Fibroblast of skin of abdomen (primary cell): ENCODE results near the gene JPH3.

Experiments used
- DNase-seq: peaks from one replicate; pipeline ENCODE4 v3.0.0-alpha.2; 2013

The JPH3 gene

DNA sequence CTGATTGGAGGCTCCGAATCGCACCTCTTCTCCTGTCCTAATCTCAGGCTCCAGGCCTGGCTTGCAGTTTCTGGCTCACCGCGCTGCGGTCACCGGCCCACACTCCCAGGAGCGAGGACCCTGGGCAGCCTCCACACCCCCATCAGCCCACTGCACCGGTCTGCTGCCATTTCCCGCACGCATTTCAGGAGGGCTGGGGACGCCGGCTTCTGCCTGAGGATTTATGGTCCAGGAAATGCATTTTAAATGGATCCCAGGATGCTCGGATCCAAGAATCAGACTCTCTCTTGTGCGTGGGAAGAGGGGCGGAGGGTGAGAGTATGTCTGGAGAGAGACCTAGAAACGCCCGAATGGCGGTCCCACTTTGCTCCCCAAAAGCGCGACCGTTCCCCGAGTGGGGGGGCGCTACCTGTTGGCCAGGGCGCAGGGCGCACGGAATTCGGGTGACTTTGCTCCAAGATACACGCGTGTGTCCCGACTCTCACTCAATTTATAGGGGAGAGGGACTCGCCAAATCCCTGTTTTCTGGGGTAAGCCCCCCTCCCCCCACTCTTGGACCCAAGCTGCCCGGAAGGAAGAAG is 817 bp upstream of the JPH3 start:
- DNase-seq: no peak

DNA sequence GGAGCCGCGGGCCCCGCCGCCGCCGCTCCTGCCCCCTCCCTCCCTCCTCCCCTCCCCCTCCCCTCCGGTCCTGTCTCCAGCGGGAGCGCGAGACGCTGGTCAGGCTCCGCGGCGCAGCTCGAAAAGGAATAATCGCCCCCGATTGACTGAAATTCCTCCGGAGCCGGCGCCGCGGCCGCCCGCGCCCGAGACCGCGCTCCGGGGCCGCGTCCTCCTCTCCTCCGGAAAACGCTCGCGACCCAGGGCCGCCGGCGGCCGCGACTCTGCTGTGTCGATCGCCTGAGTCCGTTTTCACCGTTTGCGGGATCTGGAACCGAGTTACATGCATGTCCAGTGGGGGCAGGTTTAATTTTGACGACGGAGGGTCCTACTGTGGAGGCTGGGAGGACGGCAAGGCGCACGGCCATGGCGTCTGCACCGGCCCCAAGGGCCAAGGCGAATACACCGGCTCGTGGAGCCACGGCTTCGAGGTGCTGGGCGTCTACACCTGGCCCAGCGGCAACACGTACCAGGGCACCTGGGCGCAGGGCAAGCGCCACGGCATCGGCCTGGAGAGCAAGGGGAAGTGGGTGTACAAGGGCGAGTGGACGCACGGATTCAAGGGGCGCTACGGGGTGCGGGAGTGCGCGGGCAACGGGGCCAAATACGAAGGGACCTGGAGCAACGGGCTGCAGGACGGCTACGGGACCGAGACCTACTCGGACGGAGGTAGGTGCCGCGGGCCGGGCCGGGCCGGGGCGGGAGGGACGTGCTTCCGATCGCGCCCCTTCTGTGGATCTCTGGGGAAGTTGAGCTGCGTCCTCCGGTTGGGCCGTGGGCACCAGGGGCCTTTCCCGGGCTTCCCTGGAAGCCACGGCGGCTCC is 744 bp downstream of the JPH3 start:
- no peak for DNase-seq

DNA sequence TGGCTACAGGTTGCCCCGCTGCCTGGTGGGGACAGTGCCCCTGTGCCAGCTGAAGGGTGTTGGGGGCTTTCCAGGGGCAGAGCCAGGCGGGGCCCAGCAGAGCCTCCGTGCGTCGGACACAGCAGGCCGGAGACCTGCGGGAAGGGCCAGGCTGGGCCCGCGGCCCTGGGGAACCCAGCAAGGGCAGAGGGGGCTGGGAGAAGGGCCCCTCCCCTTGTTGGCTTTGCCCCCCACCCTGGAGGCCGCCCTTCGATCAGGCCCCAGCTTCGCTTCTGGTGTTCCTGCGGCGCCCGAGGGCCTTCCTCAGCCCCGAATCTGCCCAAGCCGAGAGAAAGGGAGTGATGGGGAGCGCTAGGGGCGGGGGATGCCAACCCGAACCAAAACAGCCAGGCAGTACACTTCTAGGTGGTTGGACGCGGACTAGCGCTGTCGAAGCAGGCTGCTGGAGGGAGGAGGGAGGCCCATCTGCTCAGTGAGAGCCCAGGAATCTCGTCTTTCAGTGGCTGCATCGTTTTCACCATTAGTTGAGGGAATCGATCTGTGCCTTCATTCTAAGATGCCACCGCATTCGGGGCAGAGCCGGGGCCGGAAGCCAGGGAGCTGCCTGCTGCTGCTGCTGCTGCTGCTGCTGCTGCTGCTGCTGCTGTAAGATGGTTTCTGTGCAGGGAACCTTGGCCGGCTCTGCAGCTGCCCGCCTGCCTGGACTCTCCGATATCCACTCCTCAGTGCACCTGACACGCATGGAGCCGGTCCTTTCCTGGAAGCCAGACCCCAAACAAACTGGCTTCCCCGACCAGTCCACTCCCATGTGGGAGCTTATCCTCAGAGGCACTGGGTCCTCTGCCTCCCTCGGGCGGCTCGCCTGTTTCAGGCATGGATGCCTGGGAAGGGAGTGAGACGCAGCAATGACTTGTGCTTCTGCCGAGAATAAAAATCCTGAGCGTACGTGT is 1.7 kb downstream of the JPH3 start:
- DNase-seq: no peak

DNA sequence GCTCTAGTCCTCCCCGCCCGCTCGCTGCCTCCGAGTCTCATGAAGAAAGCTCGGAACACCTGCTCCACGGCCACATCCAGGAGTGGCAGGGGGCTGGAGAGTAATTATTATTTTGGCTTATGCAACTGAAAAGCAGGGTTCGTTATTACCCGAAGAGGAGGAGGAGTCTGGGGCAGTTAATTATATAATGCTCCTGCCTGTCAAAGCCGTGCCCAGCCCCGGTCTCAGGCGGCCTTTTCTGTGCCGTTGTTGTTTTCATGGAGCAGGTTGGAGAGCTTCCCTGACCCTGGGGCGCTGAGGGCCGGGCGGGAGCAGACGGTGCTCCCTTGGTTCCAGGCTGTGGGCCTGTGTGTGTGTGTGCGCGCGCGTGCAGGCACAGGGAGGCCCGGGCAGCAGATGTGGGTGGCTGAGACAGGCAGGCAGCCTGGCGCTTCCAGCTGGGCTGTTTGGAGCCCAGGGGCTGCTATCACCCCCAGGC is 2.4 kb downstream of the JPH3 start:
- DNase-seq: no peak

DNA sequence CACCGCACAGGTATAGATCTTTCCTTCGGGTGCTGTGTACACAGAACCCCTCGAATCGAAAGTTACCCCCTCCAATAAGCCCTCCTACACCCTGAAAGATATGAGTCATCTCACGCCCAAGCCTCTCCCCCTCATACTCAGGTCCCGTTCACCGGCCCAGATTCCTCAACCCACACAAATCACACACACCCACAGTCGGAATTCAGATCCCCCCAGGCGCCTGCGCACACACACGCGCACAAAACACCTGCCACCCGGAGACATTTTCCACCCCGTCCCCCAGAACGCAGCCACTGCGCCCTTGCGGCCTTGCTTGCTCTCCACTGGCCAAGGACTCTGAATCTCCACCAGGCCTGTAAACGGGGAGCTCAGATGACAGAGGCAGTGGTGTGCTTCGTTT is 4.9 kb downstream of the JPH3 start:
- no peak for DNase-seq

DNA sequence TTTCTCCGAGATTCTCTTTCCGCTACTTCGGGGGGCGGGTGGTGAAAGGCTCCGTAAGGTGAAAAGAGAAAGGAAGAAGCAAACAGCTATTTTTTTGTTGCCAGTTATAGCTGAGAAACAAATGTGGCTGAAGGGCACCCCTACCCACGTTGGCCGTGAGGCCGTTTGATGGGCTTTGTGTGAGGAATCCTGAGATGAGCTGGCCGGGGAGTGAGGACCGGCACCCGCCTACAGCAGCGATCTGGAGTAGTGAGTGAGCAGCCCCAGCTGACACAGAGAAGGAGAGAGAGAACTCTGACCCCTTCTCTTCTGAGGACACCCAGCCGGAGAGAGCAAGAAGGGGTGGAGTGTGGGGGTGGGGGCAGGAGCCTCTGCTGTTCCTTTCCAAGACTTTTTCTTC is 5.6 kb downstream of the JPH3 start:
- DNase-seq: no peak

DNA sequence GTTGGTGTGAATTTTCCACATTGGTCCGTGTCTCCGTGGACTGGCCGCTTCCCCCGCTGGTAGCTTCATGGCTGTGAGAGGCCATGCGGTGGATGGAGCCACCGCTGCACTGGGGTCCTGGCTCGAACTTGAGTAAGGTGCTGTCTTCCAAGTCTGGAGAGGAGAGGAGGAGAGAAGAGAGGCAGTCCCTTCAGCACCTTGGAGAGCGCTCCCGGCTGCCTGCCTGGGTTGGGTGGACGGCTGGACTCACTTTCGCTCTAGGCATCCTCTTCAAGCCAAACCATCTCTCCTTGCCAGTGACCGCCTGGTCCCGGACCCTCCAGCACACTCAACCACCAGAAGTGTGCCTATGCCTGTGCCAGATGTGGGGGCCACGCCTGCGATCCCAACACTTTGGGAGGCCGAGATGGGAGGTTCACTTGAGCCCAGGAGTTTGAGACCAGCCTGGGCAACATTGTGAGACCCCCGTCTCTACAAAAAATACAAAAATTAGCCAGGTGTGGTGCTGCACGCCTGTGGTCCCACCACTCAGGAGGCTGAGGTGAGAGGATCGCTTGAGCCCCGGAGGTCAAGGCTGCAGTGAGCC is 6.2 kb downstream of the JPH3 start:
- DNase-seq: peak; percentile 54

DNA sequence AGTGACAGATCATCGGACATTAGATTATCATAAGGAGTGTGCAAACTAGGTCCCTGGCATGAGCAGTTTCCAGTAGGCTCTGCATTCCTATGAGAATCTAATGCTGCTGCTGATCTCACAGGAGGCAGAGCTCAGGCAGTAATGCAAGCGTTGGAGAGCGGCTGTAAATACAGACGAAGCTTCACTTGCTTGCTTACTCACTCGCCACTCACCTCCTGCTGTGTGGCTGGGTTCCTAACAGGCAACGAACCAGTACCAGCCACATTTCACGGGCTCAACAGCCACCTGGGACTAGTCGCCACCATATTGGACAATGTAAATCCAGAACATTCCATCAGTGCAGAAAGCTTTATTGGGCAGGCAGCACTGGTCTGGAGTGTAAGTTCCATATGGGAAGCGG is 7.7 kb downstream of the JPH3 start:
- DNase-seq: no peak

DNA sequence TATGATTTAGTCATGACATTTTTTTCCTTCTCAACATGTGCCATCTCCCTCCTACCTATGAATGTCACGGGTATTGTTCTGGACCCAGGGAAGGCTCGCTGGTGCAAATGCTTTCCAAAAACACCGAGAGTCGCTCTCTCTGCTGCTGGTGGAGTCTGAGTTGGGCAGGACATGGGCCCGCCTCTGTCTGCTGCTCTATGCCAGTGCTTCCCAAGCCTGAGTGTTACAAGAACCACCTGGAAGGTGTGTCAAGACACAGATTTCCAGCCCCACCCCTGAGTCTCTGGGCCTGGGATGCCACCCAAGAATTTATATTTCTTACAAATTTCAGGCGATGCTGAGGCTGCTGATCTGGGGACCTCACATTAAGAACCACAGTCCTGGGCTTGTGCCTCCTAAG is 9.1 kb downstream of the JPH3 start:
- DNase-seq: no peak

DNA sequence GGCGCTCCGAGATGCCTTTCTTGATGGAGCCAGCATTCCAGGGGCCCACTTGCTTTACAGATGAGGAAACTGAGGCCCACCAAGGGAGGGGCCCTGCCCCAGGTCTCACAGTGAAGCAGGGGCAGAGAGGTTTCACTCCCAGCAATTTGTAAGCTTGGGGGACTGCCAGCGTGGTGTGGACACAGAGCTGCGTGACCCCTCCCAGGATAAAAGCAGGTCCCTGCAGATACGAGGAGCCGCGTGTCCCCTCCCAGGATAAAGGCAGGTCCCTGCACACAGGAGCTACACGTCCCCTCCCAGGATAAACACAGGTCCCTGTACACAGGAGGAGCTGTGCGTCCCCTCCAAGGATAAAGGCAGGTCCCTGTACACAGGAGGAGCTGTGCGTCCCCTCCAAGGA is 11.7 kb downstream of the JPH3 start:
- DNase-seq: no peak

DNA sequence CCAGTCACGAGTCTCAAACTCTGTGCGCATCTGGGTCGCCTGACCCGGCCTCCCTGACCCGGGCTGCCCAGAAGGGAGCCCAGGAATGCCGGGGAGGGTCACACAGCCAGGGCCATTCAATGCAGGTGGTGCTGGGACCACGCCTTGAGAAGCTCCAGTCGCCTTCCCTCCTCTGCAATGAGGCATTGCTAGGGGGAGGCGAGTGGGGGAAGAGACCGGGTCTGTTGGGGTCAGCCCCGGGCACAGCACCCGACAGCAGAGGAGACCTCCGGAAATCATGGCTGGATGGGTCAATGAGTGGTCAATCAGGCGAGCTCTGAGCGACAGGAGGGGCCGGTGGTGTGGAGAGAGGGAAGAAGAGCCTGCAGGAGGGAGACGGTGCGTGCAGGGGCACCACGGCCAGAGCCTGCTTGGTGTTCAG is 13.3 kb downstream of the JPH3 start:
- no peak for DNase-seq

DNA sequence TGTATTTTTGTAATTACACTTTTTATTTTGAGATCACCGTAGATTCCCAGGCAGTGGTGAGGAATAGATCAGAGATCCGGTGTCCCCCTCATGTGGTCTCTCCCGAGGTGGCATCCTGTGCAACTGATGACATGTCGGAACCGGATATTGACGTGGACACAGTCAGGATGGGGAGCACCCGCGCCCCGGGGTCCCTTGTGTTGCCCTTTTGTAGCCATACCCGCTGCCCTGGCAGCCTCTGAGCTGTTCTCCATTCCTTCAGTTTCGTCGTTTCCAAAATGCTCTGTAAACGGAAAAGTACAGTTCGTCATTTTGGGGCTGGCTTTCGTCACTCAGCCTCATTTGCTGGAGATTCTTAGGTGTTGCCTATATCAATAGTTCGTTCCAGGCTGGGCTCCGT is 14.2 kb downstream of the JPH3 start:
- no peak for DNase-seq

DNA sequence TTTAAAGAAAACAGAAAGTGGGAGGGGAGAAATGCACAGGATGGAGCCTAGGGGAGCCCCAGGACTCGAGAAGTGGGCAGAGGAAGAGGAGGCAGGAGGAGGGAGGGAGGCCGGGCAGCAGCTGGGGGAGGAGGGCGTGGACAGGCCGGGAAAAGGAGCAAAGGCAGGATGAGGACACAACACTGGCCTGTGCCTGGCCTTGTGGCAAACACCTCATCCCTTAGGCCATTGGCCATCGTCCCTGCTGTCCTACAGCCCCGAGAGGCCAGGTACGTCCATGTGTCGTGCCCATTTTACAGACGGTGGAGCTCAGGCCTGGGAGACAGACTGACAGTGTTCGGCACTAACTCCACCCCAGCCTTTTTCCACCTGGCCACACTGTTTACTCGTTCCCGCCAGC is 15.9 kb downstream of the JPH3 start:
- no peak for DNase-seq

DNA sequence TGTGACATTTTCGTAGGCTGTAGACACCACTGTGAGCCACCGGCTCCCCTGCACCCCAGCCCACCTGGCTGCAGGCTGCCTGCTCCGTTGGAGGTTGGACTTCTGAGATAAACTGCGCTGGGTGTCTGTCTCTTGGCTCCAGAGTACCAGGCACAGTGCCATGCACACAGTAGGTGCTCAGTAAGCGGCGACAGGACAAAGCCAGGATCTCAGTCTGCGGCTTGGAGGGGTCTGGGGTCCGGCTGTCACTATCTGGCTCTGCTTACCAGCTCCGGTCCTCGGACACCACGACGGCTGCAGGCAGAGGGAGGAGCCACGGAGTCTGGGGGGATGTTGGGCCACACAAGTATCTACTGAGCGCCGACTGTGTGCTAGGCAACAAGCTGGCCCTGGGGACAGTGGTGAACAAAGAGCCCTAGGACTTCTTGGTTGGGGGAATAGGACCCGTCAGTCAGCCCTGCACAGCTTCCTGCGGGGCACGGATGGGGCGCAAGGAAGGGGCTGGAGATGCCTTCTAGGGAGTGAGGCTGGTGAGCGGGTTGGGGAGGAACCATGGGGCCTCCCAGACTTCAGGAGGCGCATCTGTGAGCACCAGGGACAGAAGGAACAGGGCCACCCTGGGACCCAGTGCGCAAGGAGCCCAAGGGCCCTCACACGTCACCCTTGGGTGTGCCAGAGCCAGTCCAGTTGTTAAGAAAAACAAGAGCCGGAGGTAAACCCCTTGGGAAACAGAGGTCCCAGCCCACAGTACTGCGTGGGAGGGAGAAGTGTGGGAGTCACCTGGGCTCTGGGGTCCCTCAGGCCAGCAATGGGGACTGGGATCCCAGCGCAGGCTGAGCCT is 17.3 kb downstream of the JPH3 start:
- DNase-seq: no peak

DNA sequence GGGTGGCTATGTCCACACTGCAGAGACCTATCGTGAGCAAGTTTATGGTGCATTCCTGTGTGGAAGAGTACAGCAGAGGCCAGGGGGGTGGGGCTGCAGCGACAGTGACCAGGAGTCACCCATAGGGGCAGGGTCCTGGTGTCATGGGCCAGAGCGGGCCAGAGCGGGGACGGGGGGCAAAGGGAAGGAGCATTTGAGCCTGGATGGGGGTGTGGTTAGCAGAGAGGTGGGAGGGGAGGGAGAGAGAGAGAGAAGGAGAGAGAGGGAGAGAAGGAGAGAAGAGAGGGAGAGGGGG is 17.8 kb downstream of the JPH3 start:
- DNase-seq: no peak

DNA sequence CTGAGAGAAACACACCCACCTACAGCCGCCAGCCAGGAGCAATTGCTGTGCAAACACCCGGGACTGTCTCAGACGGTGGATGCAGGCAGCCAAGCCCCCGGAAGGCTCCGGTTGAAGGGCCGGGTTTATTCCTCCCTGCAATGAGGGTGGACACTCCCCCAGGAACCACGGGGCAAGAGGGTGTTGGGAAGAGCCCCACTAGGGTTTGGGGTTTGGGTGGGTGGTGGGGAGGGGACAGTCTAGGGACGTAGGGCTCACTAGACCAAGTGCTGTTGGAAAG is 19.2 kb downstream of the JPH3 start:
- no peak for DNase-seq

DNA sequence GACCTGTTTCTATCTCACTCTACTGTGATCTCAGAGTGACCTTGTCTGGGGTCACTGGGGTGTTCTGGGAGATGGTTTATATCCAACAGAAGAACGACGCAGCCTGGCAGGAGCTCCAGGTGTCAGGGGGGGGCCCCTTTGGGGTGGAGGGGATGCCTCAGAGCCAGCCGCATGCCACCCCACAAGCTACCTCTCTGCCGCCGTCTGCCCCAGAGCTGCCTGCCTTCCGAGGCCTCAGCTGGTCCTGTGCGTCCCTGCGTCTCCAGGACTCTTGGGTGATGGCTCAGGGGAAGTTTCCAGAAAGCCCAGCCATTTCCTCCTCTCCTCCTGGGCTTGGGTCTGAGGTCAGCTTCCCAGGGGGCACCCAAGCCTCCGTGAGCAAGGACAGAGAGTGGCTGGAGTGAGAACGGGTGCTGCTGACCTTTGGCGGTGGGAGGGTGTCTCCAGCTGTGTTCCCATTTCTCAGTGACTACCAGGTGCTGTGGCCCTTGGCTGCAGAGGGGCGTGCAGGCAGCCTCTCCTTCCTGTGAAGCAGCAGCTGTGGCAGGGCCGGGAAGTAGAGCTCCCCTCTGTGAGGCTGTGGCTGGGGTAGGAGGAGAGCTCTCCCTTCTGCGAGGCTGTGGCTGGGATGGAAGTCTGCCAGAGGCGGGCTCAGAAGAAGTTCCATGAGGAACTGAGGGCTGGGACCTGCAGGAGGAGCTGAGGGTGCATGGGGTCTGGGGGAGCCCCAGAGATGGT is 19.8 kb downstream of the JPH3 start:
- DNase-seq: no peak

DNA sequence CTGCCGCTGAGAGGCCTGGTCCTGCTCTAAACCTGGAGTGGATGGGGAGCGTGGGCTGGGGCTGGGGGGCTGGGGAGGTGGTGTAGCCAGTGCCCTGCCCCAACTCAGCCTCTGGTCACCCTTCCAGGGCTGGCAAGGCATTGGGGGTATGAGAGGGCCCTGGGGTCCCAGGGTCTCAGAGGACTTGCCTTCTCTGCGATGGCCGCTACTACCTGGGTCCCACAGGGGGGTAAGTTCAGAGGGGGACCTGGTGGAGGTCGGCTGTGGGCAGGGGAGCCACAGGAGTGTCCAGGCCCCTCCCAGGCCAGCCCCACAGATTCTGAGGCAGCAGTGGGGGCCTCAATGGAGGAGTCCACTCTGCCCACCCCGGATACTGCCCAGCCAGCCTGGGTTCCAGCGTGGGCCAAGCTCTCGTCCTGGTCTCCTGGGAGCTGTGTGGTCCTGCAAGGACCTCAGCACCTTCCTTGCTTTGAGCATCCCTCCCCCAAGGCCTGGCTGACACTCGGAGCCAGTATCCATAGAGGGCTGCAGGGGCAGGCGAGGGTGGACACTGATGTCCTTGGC is 20.5 kb downstream of the JPH3 start:
- DNase-seq: no peak

DNA sequence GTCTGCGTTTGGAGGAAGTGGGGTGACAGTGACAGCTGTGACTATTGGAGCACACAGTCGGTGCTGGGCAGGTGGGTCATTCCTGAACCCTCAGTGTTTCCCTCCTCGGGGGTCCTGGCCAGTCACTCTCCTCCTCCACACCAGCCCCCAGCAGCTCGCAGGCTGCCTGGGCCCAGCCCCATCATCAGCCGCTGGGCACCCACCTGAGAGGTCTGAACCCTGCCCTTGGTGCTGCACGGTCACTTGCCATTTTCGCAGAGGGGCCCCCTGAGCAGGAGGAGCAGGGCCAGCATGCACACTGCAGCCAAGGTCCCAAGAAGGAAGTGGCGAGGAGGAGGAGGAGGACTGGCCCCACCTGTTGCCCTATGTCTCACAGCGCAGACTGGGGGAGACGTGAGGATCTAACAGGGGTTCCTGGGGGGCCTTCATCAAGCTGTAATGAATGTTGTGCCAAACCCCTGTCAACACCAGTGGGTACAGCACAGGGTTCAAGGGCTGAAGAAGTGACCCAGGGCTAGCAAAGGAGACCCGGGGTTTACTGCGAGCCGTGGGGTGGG is 23.0 kb downstream of the JPH3 start:
- no peak for DNase-seq

DNA sequence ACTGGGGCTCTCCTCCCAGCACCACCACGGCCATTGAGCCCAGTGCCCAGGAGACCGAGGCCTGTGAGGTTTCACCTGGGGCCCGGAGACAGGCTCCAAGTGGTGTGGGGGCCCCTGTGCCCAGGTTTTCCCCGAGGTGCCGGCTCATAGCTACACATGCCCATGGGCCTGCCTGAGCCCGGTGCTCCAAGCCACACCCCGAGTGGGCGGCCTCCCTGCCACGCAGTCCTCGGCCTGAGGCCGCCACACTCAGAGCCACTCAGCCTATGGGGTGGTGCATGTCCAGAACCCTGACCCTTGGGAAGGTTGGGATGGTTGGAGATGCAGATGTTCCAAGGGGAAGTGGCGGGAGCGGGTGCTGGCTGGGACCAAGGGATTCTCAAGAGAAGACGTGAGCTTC is 24.1 kb downstream of the JPH3 start:
- DNase-seq: no peak

DNA sequence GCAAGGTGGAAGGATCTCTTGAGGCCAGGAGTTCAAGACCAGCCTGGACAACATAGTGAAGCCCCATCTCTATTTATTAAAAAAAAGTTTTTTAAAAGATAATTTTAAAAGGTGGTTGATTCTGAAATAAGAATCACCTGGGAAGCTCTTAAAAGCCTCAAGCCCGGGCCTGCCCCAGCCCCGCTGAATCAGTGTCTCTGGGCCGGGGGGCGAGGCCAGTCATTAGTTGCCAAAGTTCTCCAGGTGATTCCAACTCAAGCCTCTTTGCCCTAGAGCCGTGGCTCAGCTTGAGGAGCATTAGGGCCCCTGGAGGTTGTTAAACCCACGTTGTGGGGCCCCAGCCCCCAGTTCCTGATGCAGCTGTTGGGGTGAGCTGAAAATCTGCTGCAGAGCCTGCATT is 24.6 kb downstream of the JPH3 start:
- DNase-seq: no peak
